ENCODE measurements around the gene CES2.

The CES2 gene

GRCh38 chr16:66927918-66928649 lies 7.2 kb upstream of the CES2 start:
- DNase-seq: no peak
- no peak overlapping the region for H3K27ac Mint-ChIP-seq
- TF ChIP-seq CTCF (IDR thresholded peaks at IDR 0.05): no peak
- no peak overlapping the region for H3K4me3 Mint-ChIP-seq
- peaks cover 59% of the 10 kb centered on the region for H3K27me3 Mint-ChIP-seq (ENCODE audit: low read depth, poor library complexity)
- no peaks in the 10 kb centered on the region for H3K9me3 Mint-ChIP-seq
- H3K36me3 Mint-ChIP-seq (ENCODE audit: low read depth): peaks cover 5% of the 10 kb centered on the region
- peaks cover 13% of the 10 kb centered on the region for H3K4me1 Mint-ChIP-seq

- Mint-ChIP-seq H3K4me3 (no peak overlapping the region), H3K27me3 (ENCODE audit: low read depth, poor library complexity) (peaks cover 51% of the 10 kb centered on the region), H3K4me1 (peaks cover 20% of the 10 kb centered on the region), H3K36me3 (ENCODE audit: low read depth) (peaks cover 5% of the 10 kb centered on the region), H3K27ac (no peak overlapping the region), H3K9me3 (no peaks in the 10 kb centered on the region)
- TF ChIP-seq CTCF (IDR thresholded peaks at IDR 0.05): peak; percentile 9
- no peak for DNase-seq
These were observed 6.5 kb upstream of the CES2 start for GRCh38 chr16:66928702-66929388.

- no peak overlapping the region for H3K4me3 Mint-ChIP-seq
- peaks cover 27% of the 10 kb centered on the region for H3K4me1 Mint-ChIP-seq
- no peak overlapping the region for H3K27ac Mint-ChIP-seq
- TF ChIP-seq CTCF (IDR thresholded peaks at IDR 0.05): no peak
- peaks cover 5% of the 10 kb centered on the region for H3K36me3 Mint-ChIP-seq (ENCODE audit: low read depth)
- H3K9me3 Mint-ChIP-seq: no peaks in the 10 kb centered on the region
- H3K27me3 Mint-ChIP-seq (ENCODE audit: low read depth, poor library complexity): peaks cover 42% of the 10 kb centered on the region
- DNase-seq: no peak
These were observed 5.1 kb upstream of the CES2 start for GRCh38 chr16:66930189-66930588.

- Mint-ChIP-seq H3K4me1 (peaks cover 37% of the 10 kb centered on the region), H3K36me3 (ENCODE audit: low read depth) (peaks cover 5% of the 10 kb centered on the region), H3K27ac (no peak overlapping the region), H3K4me3 (peak overlapping the region; percentile 12), H3K9me3 (no peaks in the 10 kb centered on the region), H3K27me3 (ENCODE audit: low read depth, poor library complexity) (peaks cover 27% of the 10 kb centered on the region)
- no peak for TF ChIP-seq CTCF (IDR thresholded peaks at IDR 0.05)
- DNase-seq: no peak
These were observed 3.7 kb upstream of the CES2 start for GRCh38 chr16:66931665-66932064.

GRCh38 chr16:66932076-66932475 lies 3.2 kb upstream of the CES2 start:
- Mint-ChIP-seq H3K4me1 (peaks cover 40% of the 10 kb centered on the region), H3K9me3 (no peaks in the 10 kb centered on the region), H3K27ac (no peak overlapping the region), H3K36me3 (ENCODE audit: low read depth) (peaks cover 5% of the 10 kb centered on the region), H3K27me3 (ENCODE audit: low read depth, poor library complexity) (peaks cover 23% of the 10 kb centered on the region), H3K4me3 (peak overlapping the region; percentile 98)
- no peak for TF ChIP-seq CTCF (IDR thresholded peaks at IDR 0.05)
- no peak for DNase-seq

GRCh38 chr16:66933776-66934137 lies 1.6 kb upstream of the CES2 start:
- no peak for TF ChIP-seq CTCF (IDR thresholded peaks at IDR 0.05)
- H3K27ac Mint-ChIP-seq: no peak overlapping the region

More at GRCh38 chr16:66933776-66934137, 1.6 kb upstream of the CES2 start:
- peaks cover 12% of the 10 kb centered on the region for H3K36me3 Mint-ChIP-seq (ENCODE audit: low read depth)
- H3K4me1 Mint-ChIP-seq: peaks cover 45% of the 10 kb centered on the region
- H3K9me3 Mint-ChIP-seq: no peaks in the 10 kb centered on the region
- H3K27me3 Mint-ChIP-seq (ENCODE audit: low read depth, poor library complexity): peaks cover 7% of the 10 kb centered on the region
- DNase-seq: no peak
- H3K4me3 Mint-ChIP-seq: peak overlapping the region; percentile 98
